GM18520 (cell line): Measurements from ENCODE around the gene SAE1.

Experiments used
- ATAC-seq: cut with Tn5 transposase; IDR thresholded peaks from one replicate; pipeline ENCODE4 v1.9.1; 2021; ENCODE audit not compliant: unreplicated experiment

Gene SAE1

DNA sequence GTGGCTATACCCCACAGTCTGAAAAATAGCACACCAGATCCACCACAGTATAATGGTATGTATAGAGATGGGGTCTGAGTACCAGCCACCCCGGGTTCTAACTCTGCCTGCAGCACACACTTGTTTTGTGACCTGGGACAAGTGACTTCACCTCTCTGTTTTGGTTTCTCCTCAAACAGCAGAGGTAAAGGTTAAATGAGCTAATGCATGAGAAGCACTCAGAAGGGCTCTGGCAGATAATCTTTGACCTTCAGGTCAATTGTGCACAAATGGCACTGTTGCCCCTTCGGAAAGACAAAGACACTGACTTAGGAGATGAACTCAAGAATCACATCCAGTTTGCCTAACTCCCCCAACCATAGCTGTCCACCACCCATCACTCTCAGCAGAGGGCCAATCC, 24.8 kb upstream of the SAE1 start:
- no peak for ATAC-seq

DNA sequence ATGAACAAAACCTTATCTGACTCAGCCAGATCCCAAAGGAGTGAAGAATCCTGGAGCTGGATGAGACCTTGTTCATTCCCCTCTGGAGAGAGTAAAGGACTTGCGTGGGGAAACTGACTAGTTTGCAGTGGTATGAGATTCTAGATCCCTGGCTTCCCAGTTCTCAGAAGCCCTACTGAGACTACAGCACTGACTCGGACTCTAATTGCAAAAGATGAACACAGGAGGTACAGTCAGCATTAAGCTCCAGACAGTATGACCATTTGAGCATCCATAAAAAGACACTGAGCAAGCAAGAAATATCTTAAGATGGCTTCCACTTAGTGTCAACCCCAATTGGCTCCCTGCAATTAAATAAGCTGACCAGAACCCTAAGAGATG, 23.8 kb upstream of the SAE1 start:
- no peak for ATAC-seq

DNA sequence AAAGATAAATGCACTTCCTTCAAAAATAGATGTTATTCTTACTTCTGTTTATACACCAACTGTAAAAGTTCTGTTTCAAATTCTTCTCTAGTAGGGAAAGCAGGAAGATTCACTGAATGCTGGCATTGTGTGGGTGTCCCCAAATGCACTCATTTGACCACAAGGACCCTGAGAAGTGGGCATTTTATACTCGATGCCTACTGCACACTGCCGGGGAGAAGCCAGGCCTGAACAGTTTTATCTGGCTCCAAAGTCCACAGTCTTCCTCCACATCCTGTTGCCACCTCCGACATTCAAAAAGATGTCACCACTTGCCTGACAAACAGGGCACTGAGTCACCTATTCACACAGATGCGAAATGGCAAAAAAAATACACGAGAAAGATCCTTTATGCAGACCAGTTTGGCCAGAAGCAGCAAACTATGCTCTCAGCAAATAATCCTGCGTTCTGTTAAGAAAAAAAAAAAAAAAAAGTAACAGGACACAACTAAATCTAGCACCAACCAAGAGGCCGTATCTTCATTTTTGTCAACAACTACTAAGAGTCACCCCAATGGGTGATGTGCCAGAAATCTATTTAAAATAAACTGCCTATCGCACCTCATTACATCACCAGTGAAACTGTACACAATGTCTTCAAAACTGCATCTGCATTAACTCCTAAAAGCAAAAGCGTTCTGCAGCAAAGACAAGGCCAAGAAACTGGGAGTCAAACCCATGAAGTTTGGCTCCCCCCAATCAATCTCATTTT, 23.3 kb upstream of the SAE1 start:
- no peak for ATAC-seq

DNA sequence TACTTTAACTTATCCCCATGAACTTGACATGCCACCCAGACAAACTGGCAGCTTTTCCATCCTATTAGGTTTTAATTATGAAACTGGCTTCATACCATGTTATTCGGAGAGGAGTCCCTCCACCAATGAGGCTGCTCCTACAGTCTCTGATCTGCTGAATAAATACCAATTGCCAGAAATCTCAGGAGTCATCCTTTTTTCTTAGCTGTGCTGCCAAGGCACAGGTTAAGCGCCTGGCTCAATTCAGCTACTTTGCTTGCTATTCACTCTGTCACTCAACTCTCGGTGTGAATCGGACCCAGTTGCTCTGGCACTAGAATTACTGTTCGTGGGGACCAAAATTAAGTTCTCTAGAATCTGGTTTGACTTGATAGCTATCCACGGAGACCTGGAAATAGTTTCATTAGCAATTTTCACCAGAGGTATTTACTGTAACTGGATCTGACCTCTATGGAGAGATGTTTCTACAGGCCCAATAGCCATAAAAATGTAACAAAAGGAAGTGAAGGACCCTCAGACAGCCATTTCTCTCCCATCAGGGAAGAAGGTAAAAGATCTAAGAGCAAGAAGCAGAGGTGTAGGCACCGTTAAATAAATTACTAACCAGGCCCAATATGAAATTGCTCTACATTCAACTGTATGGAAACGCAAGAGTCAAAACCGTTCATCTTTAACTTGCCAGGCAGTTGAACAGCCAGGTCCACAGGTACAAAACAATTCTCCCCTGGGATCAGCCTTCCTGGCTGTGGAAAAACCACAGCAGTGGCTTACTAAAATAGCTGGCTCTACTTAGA, 22.5 kb upstream of the SAE1 start:
- no peak for ATAC-seq

DNA sequence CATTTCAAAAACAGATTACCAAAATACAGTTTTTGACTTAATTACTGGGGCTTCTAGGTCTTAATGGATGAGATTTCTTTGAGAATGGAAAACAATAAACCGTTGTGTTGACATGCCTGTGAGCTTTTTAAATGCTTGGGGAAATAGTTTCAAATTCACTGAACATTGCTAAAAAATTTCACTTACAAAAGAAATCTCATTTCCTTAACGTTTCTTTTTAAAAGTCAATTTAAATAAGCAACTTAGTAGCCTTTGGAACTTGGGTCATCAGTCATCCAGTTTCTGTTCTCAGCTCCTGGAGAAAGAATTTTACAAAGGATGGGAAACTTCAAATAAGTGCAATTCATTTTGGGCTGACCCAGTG, 21.5 kb upstream of the SAE1 start:
- ATAC-seq: no peak

DNA sequence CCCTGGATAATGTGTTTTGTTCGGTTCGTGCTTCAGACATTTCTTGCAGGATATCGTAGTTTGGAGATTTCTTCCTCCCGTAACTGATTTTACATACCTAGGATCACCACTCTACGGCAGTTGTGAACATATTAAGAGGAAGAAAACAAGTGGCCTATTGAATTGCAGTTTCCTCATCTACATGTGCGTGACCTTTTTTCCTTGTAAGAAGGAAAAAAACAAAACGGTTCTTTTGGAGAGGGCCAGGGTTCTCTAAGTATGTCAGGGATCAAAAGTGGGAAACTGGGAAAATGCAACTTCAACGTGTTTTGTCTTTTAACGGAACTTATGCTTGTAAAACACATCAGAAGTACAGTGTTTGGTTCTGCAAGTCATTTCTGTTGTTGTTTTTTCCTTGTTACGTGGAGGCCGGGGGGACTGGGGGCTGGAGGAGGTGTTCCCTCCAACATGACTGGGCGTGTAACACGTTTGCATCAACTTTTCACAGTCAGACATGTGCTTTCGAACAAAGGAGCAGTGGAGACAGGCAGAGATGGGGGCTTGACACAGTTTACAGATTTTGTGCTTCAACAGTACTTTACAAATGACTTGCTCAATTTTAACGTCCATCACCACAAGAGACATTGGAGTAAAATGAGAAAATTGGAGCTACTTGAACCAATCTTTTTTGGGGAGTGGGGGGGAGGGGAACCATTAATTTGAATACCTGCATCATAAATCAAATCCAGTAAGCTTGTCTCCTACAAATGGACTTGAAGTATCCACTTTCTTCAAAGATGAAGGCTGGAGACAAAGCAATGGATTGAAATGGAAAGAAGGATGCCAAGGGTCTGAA, 20.9 kb upstream of the SAE1 start:
- no peak for ATAC-seq

DNA sequence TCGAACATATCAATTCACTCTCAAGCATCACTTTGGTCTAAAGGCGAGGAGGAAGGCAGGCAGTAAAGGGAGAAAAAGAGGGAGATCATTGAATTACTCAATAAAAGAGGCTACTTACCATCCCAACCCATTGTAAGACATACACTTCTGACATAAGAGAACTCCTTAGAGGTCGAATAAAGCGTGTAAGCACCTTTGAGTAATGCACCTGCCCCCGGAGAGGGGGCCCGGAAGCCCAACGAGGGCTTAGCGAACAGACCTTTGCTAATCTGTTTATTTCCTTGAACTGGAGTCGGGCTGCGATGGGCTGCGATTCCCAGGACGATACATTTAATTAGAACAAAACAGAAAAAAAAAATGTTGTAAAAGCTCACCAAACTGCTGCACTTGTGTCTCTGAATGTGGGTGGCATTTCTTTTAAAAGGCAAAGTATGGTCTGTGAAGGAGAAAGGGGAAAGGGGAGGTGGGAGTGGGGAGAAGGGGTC, 20.1 kb upstream of the SAE1 start:
- ATAC-seq: no peak

DNA sequence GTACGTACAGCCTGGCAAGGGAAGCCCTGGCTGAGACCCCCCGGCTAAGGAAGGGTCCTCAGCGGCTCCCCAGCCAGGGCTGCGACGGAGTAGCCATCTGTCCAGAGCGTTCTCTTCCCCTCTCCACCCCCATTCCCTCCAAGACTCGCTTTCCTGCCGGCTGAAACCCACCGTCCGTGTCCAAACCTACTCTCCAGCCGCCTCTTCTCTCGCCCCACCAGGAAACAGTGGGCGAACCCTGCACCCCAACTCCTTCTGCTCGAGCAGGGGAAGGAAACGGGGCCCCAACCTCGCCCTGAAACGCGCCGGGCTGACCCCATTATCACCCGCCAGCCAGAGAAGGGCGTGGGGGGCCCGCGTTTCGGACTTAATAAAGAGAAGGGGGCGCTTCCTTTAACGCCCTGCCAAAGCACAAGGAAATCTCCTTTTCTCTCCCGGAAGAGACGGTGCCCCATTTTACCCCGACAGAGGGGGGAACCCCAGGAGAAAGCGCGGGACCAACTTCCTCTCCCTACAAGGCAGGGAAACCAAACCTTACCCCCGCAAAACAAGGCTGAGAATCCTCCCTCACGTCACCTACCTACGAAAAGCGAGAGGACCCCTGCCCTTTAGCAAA, 19.5 kb upstream of the SAE1 start:
- no peak for ATAC-seq

DNA sequence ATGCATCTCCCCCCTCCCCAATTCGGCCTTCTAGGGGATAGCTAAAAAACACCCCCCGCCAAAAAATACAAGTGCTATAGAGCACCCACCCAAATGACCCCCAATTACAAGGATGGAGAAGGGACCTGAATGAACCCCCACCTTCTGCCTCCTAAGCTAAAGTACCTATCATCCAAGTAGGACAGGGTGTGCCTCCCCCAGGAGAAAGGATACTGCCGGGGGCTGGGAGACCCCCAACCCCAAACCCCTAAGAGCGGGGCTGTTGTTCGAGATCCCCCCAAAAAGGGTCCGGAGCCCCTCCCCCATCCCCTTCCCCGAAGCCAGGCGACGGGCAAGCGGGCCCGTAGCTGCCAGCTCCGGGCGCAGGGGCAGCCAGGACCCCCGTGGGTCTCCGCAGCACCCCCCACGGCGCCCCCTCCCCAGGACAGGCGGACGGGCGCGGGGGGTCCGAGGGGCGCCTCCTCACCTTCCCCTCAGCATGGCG, 18.9 kb upstream of the SAE1 start:
- no peak for ATAC-seq

DNA sequence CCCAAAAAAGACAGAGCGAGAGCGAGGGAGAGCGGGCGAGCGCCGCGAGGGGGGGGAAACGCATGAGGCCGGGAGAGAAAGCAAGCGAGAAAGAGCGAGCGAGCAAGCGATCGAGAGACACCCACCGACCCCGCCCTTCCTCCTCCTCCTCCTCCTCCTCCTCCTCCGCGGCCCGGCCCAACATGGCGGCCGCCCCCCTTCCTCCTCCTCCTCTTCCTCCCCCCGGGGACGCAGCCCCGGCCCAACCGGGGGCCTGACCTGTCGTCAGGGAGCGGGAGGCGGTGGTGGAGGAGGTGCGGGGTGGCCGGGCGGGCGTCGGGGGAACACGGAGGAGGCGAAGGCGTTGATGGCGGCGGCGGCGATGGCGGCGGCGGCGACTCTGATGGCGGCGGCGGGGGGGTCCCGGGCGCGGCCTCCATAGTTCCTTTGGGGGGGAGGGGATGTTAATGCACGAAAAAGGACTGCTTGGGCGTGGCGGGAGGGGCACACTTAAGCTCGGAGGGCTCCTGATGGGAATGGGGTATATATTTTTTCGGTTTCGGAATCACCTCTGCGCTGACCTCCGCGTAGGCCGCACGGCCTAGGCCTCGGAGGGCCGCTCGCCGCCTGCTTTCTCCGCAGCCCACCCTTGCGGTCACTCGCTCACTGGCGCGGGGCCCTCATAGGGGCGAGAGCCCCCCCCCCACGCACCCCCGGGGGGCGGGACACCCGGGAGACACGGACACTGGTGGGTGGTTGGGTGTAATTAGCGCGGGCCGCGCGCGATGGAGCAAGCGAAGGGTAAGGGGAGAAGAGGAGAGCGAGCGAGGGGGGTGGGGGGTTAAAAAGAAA, 18.3 kb upstream of the SAE1 start:
- no peak for ATAC-seq

DNA sequence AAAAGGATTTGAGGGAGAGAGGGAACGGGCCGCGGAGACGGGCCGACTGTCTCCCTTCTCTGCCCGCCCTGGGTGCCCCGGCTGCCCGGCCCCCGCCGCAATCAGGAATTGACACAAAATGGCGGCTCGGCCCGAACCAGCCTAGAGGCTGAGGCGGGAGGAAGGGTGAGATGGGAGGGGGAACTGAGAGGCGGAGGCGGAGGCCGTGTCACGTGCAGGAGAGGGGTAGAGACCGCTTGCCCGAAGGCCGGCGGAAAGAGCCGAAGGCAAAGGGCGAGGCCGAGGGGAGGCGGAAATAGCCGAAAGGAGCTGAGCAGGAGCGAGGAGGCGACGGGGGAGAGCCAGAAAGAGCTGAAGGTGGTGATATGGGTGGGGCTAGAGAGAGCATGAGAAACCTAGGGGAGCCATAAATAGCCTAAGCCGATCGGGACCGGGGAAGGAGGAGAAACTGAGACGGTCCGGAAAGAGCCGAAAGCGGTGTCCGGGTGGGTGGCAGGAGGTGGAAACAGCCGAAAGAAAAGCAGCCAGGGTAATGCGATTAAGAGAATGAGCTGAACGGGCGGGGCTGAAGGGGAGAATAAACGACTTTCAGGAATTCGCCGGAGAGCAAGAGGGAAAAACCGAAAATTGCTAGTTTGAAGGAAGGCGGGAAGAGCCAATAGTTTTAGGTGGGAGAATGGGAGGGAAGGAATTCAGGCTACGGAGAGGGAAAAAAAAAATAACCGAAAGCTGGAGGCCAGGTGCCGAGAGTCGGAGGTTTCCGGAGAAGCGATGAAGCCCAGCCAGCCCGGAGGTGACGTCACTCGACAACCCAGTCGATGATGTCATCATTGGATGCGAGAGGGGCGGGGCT, 17.4 kb upstream of the SAE1 start, which contains the start of gene ZC3H4:
ZC3H4 (minus strand) TSS at position 780 of the 853 bp plus-strand sequence. CDS start 1,192 bp downstream, outside the sequence.
- ATAC-seq: peak; percentile 87

DNA sequence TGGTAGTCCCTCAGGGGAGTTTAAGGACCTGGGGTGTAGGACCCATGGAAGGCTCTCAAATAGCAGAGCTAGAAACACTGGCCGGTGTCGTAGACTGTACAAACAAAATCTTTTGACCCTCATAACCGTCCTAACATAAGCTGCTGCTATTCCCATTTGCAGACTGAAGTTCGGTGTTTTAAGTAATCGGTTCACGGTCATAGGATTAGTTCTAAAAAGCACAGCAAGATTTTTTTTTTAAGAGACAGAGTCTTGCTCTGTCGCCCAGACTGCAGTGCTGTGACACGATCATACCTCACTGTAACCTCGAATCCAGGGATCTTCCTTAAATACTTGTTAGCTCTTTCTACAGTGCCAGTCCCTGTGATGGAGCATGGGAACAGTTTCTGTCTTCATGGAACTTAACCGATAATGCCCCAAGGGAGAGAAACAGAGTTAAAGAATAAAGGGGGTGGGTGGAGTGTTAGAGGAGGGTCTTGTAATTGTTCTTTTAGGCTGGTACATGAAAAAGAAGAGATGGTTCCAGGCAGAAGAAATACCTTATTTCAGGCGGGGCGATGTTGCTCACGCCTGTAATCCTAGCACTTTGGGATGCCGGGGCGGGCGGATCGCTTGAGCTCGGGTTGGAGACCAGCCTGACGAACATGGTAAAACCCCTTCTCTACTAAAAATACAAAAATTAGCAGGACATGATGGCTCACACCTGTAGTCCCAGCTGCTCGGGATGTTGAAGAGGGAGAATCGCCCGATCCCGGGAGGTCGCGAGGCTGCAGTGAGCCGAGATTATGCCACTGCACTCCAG, 16.6 kb upstream of the SAE1 start:
- no peak for ATAC-seq

DNA sequence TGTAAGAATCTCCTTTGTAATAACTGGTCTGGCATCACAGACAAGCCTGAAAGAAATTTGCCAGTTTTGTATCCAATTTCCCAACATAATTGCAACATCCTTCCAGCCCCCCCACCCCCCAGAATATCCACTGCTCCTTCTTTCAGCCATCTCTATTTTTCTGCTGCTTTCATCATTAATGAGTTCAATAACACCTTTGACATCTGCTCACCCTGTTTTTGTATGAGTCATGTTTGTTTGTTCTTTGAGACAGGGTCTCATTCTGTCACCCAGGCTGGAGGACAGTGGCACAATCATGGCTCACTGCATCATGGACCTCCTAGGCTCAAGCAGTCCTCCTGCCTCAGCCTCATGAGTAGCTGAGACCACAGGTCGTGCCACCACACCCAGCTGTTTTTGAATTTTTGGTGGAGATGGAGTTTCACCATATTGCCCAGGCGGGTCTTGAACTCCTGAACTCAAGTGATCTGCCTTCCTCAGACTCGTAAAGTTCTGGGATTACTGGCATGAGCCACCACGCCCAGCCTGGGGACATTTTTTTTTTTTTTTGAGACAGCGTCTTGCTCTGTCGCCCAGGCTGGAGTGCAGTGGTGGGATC, 10.1 kb upstream of the SAE1 start:
- ATAC-seq: no peak

DNA sequence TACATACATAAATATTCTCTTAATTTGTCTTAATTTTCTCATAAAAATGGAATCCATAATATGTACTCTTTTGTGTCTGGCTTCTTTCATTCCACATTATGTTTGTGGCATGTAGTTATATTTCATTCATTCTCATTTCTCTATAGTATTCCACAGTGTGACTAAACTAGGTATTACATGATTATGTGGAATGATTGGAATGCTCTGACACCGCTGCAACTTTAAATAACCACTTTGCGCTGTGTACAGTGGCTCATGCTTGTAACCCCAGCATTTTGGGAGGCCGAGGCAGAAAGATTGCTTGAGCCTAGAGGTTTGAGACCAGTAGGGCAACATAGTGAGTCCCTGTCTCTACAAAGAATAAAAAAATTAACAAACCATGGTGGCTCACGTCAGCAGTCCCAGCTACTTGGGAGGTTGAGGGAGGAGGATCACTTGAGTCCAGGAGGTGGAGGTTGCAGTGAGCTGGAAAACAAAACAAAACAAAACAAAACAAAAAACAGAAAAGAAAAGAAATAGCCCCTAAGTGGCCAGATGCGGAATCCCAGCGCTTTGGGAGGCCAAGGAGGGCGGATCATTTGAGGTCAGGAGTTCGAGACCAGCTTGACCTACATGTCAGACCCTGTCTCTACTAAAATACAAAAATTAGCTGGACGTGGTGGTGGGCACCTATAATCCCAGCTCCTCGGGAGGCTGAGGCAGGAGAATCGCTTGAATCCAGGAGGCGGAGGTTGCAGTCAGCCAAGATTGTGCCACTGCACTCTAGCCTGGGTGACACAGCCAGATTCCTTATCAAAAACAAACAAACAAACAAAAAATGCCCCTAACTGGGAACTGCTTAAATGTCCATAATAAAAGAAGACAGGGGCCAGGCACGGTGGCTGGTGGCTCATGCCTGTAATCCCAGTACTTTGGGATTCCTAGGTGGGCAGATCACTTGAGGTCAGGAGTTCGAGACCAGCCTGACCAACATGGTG, 8.0 kb upstream of the SAE1 start:
- ATAC-seq: no peak

DNA sequence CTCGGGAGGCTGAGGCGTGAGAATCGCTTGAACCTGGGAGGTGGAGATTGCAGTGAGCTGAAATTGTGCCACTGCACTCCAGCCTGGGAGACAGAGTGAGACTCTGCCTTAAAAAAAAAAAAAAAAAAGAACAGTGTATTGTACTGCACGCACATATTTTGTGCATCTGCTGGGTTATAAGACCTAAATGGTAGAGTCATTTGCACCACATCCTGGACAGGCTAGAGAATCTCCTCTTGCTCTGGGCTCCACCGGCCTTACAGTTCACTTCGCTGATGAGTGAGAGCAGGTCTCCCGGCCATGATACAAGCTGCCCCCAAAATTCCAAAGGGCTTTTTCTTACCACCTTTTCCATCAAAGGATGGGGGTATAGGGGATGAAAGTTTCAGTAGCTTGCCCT, 7.2 kb upstream of the SAE1 start:
- ATAC-seq: no peak

DNA sequence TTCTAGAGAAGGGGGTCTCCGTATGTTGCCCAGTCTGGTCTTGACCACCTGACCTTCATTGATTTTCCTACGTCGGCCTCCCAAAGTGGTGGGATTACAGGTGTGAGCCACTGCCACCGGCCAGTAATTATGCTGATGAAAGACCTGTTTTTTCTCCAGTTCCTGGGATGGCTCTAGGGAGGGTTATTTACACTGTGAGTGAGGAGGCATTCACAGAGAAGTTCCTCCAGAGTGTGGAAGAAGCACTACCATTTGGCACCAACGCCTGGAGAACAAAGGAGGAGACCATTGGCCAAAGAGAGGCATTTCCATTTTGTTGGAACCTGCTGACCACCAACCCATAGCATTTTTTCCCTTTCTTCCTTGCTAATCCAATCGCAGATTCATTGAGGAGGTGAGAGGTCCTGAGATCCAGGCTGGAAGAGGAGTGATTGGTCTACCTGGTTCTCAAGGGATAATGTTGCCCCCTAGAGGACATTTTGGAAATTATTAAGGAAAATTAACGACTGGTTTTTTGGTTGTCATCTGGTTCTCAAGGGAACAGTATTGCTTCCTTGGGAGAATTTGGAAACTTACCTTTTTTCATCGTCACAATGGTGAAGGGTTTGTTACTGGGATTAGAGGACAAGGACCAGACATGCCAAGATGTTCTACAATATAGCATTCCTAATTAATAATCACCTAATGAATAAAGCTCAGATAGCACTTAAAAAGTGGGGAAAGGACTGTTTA, 5.5 kb upstream of the SAE1 start:
- ATAC-seq: no peak
